HepG2 (cell line): ENCODE results near the gene ZIC2. TPM values are rescaled to one million over a fixed set of nuclear protein-coding genes. Genes with fewer than 3 reads are reported as not detected.
A peak's percentile ranks its signal among the peaks of the same experiment; 100 is the strongest.

Source experiments
- CEBPG ChIP-seq: IDR thresholded peaks from 2 replicates; pipeline ENCODE4 v1.6.1; 2016
- CTCF ChIP-seq: sonication (generic); formaldehyde crosslinking; IDR thresholded peaks from 2 replicates; pipeline ENCODE4 v1.5.0; 2020; ENCODE audit warnings: mild to moderate bottlenecking, missing genetic modification reagents, moderate library complexity
- FUBP1 ChIP-seq: sonication (generic); formaldehyde crosslinking; IDR thresholded peaks from 2 replicates; pipeline ENCODE4 v1.5.1; 2020; ENCODE audit warnings: missing genetic modification reagents, mild to moderate bottlenecking, borderline replicate concordance
- MAX ChIP-seq: IDR thresholded peaks from 2 replicates; pipeline ENCODE4 v1.6.1; 2012; ENCODE audit warnings: inconsistent platforms
- PATZ1 ChIP-seq: sonication (generic); formaldehyde crosslinking; IDR thresholded peaks from 2 replicates; pipeline ENCODE4 v1.4.0; 2020; ENCODE audit warnings: missing genetic modification reagents
- SALL1 ChIP-seq: sonication (generic); formaldehyde crosslinking; IDR thresholded peaks from 2 replicates; pipeline ENCODE4 v1.8.0; 2022; ENCODE audit warnings: mild to moderate bottlenecking, missing genetic modification reagents
- polyA plus RNA-seq, 8 experiments: library from polyadenylated mRNA; depleted of rRNA in 3 of 8; stranded (reverse) in 7 of 8; unstranded in 1 of 8; fragments of >200 nt; fragmentation: Illumina TruSeq in 4 of 8; extraction: Trizol in 4 of 8; gene quantifications; 2 replicates each; pipeline versions ENCODE4 v1.2.1 to v1.2.3, GENCODE V29; 2011 to 2016; ENCODE audit warnings: low read depth in 4 of 8, missing spikeins in 1 of 8, mixed read lengths in 1 of 8; ENCODE audit not compliant: insufficient read depth in 1 of 8
- total RNA-seq, 5 experiments: library from RNA; depleted of rRNA; stranded (reverse); fragments of >200 nt; fragmentation: Illumina TruSeq; extraction: Trizol; gene quantifications; 2 replicates each; pipeline ENCODE4 v1.2.3, GENCODE V29; 2016; ENCODE audit warnings: low read depth in 1 of 5

The ZIC2 gene
- total and polyA plus RNA-seq, 2 of the 13 experiments (the other 11 are each of a cell fraction or from before 2014, with no cell fraction given): 0.13 TPM; not detected in 1

GRCh38 chr13:99969919-99970650 lies 11.5 kb upstream of the ZIC2 start (continued):
- TF ChIP-seq MAX (peak; percentile 71), SALL1 (CRISPR knock-in tag) (no peak; the same call in 1 of the 2 replicates), FUBP1 (CRISPR knock-in tag) (no peak), CTCF (CRISPR knock-in tag) (0 out of 2 replicates have a peak, but pooled peaks have one; percentile 4), PATZ1 (CRISPR knock-in tag) (0 out of 2 replicates have a peak, but pooled peaks have one; percentile 28), CEBPG (CRISPR knock-in tag) (no peak)
